ENCODE results near the gene PAX9. TPM values are rescaled to one million over a fixed set of nuclear protein-coding genes. Genes with fewer than 3 reads are reported as not detected.

Gene PAX9
- total and polyA plus RNA-seq, 9 of the 15 experiments (the other 6 are each of a cell fraction or from before 2014, with no cell fraction given): 0.87 to 2.4 (median 1.3) TPM

DNA sequence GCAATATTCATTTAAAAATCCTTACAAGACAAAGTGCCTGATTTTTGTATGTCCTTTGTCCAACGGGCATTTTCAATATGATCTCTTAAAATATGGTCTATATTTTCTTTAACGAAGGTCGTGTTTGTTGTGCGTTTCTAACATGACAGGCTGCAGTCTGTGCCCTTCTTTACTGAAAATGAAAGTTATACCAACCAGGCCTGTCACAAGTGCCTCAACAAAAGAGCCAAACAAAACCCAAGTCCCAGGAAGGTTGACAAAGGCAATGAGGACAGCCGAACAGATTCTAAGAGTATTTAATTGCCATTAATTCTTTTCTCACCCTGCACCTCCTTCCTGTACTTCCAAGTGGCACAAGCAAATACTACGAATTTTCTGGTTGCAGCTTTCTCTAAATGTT, 13.9 kb downstream of the PAX9 start:
- TF ChIP-seq RBBP5 (IDR thresholded peaks at IDR 0.05; ENCODE audit: borderline replicate concordance, insufficient read depth, low read length, poor library complexity, severe bottlenecking) (no peak), KLF13 (tag; IDR thresholded peaks at IDR 0.05; ENCODE audit: borderline replicate concordance, low read depth) (no peak), POLR2A (conservative IDR thresholded peaks at IDR 0.05) (no peak), SPI1 (IDR thresholded peaks at IDR 0.05; ENCODE audit: borderline replicate concordance, low read depth, low read length) (no peak), JUND (IDR thresholded peaks at IDR 0.05; ENCODE audit: borderline replicate concordance, low read depth, low read length) (no peak), JUND (tag; IDR thresholded peaks at IDR 0.05; ENCODE audit: borderline replicate concordance, low read depth, low read length) (no peak)
- TF ChIP-seq, protein P1, sequence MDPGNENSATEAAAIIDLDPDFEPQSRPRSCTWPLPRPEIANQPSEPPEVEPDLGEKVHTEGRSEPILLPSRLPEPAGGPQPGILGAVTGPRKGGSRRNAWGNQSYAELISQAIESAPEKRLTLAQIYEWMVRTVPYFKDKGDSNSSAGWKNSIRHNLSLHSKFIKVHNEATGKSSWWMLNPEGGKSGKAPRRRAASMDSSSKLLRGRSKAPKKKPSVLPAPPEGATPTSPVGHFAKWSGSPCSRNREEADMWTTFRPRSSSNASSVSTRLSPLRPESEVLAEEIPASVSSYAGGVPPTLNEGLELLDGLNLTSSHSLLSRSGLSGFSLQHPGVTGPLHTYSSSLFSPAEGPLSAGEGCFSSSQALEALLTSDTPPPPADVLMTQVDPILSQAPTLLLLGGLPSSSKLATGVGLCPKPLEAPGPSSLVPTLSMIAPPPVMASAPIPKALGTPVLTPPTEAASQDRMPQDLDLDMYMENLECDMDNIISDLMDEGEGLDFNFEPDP (CRISPR knock-in tag; IDR thresholded peaks at IDR 0.05): no peak

More for the DNA sequence above, 13.9 kb downstream of the PAX9 start:
- ATAC-seq (no peak), DNase-seq (ENCODE audit: extremely low read depth in 1 of 4, low spot score in 3 of 4) (no peak), FAIRE-seq (no peak)
- in situ Hi-C loops (cut with MboI) (no loop called here), intact Hi-C loops (cut with micrococcal nuclease) (no loop called here)
- ChIA-PET POLR2A (interaction anchor here (1.0 kb wide), 1 partner anchor 9 kb away, joined by 4 read pairs; no protein-coding TSS in a partner anchor), CTCF (ENCODE audit: low intra/inter-chr PET ratio) (no interaction called here)
- H3K4me1 ChIP-seq (replicated peaks in 1 of 2; ENCODE audit: control insufficient read depth in 2 of 2, insufficient read depth in 2 of 2, low read length in 2 of 2): no peaks in the 10 kb centered on the region
- no TSS peak for BruUV-seq (replicated peaks)
- peaks cover 20% of the 10 kb centered on the region; the same call in 1 of the 3 replicates for H3K36me3 ChIP-seq (ENCODE audit: control insufficient read depth, insufficient read depth, low read length)
- no peaks in the 10 kb centered on the region for H4K20me1 ChIP-seq (replicated peaks; ENCODE audit: control insufficient read depth, insufficient read depth, low read length)
- no peaks in the 10 kb centered on the region for H3K9me1 ChIP-seq (ENCODE audit: control insufficient read depth, insufficient read depth, low read length)
- no peaks in the 10 kb centered on the region for H3K79me2 ChIP-seq (ENCODE audit: control insufficient read depth, insufficient read depth, low read length)
- H3K4me3 ChIP-seq: no peak overlapping the region
- no peak overlapping the region for H2AFZ ChIP-seq (ENCODE audit: low read depth, low read length)
- no peak overlapping the region for H3K27ac ChIP-seq (ENCODE audit: extremely low read depth, low read depth, low read length)
- no peak overlapping the region for H3K4me2 ChIP-seq (ENCODE audit: insufficient read depth, low read length)
- H3K27me3 ChIP-seq (ENCODE audit: control insufficient read depth in 2 of 2, insufficient read depth in 2 of 2, low read length in 2 of 2): no peaks in the 10 kb centered on the region
- H3K9ac ChIP-seq (ENCODE audit: insufficient read depth in 1 of 2, low read depth in 2 of 2, low read length in 2 of 2): no peak overlapping the region
- 84% methylated on average over 6 of the region's 6 CpGs for WGBS (ENCODE audit: insufficient coverage, low coverage, missing lambda C conversion rate)
- no peaks in the 10 kb centered on the region for H3K9me3 ChIP-seq (replicated peaks; ENCODE audit: control insufficient read depth, insufficient read depth, low read depth, low read length)

All from K562 (cell line).